C4-2B (cell line): ENCODE measurements around the gene ME3.

Source experiments
- ZFX ChIP-seq: fragments of 450-650 bp; IDR thresholded peaks from 2 replicates; pipeline ENCODE4 v1.6.1; 2017
- TF ChIP-seq, protein P1 (sequence below): fragments of 450-650 bp; conservative IDR thresholded peaks from 2 replicates; pipeline ENCODE4 v1.5.1; 2017; ENCODE audit warnings: mild to moderate bottlenecking

DNA sequence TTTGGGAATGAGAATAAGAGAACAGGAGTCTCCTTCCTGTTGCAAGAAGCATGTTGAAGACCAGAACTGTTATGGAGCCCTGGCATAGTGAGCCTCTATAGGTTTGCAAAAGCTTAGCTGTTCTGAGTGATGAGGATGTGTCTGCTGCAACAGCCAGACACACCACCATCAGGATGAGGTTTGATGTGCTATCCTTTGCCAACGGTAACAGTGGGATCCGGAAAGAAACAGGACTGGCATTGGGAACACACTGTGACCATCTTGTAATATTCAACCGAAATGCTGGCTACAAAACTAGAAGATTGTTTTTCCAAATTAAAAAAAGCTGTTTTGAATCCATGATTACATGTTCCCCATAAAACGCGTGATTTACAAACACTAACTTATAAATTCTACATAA, 117.0 kb downstream of the ME3 start:
- TF ChIP-seq, protein P1, sequence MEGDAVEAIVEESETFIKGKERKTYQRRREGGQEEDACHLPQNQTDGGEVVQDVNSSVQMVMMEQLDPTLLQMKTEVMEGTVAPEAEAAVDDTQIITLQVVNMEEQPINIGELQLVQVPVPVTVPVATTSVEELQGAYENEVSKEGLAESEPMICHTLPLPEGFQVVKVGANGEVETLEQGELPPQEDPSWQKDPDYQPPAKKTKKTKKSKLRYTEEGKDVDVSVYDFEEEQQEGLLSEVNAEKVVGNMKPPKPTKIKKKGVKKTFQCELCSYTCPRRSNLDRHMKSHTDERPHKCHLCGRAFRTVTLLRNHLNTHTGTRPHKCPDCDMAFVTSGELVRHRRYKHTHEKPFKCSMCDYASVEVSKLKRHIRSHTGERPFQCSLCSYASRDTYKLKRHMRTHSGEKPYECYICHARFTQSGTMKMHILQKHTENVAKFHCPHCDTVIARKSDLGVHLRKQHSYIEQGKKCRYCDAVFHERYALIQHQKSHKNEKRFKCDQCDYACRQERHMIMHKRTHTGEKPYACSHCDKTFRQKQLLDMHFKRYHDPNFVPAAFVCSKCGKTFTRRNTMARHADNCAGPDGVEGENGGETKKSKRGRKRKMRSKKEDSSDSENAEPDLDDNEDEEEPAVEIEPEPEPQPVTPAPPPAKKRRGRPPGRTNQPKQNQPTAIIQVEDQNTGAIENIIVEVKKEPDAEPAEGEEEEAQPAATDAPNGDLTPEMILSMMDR, result no peak
- no peak for TF ChIP-seq ZFX
